Measurements from ENCODE around the gene KRT81. TPM values are rescaled to one million over a fixed set of nuclear protein-coding genes. Genes with fewer than 3 reads are reported as not detected.

The KRT81 gene
- polyA plus RNA-seq, 1 donor from 2014 or later: not detected

GRCh38 chr12:52263761-52264434, 27.4 kb downstream of the KRT81 start:
- no peaks in the 10 kb centered on the region for H3F3A ChIP-seq (ENCODE audit: insufficient read depth, low read length, poor library complexity, severe bottlenecking)
- H3K36me3 ChIP-seq (ENCODE audit: insufficient read depth, low read length): no peaks in the 10 kb centered on the region
- H3K9me3 ChIP-seq (ENCODE audit: low read length): no peaks in the 10 kb centered on the region
- H3K79me2 ChIP-seq (replicated peaks; ENCODE audit: insufficient read depth, low read length): no peaks in the 10 kb centered on the region
- H3K9me2 ChIP-seq (ENCODE audit: insufficient read depth, low read length): no peaks in the 10 kb centered on the region
- H2AFZ ChIP-seq (ENCODE audit: low read depth, low read length): no peak overlapping the region
- H4K20me1 ChIP-seq (ENCODE audit: insufficient read depth): no peaks in the 10 kb centered on the region
- no peak overlapping the region for H3K27ac ChIP-seq (ENCODE audit: low read length)
- H3K27me3 ChIP-seq (ENCODE audit: insufficient read depth, low read depth, low read length): peaks cover 4% of the 10 kb centered on the region
- H3K9ac ChIP-seq (ENCODE audit: low read length): no peak overlapping the region
- H3K4me3 ChIP-seq (ENCODE audit: low read length): no peak overlapping the region
- H3K4me2 ChIP-seq (ENCODE audit: low read length): no peak overlapping the region
- TF ChIP-seq TAF1 (IDR thresholded peaks at IDR 0.05; ENCODE audit: low read depth) (no peak), REST (IDR thresholded peaks at IDR 0.05; ENCODE audit: borderline replicate concordance) (no peak), SMC3 (conservative IDR thresholded peaks at IDR 0.05; ENCODE audit: poor library complexity) (no peak), POLR2AphosphoS5 (IDR thresholded peaks at IDR 0.05) (no peak), EZH2 (IDR thresholded peaks at IDR 0.05; ENCODE audit: borderline replicate concordance, insufficient read depth, low read length, poor library complexity, severe bottlenecking) (no peak), CTCF (IDR thresholded peaks at IDR 0.05; ENCODE audit: poor library complexity, severe bottlenecking) (no peak), MXI1 (conservative IDR thresholded peaks at IDR 0.05; ENCODE audit: poor library complexity, severe bottlenecking) (no peak), RAD21 (conservative IDR thresholded peaks at IDR 0.05) (no peak), EP300 (conservative IDR thresholded peaks at IDR 0.05; ENCODE audit: poor library complexity, severe bottlenecking) (no peak)

- Histone ChIP-seq H3K9ac (ENCODE audit: low read length) (no peak overlapping the region), H3K79me2 (replicated peaks; ENCODE audit: insufficient read depth, low read length) (no peaks in the 10 kb centered on the region), H3K9me3 (ENCODE audit: low read length) (no peaks in the 10 kb centered on the region), H2AFZ (ENCODE audit: low read depth, low read length) (no peak overlapping the region), H3F3A (ENCODE audit: insufficient read depth, low read length, poor library complexity, severe bottlenecking) (no peaks in the 10 kb centered on the region), H3K4me2 (ENCODE audit: low read length) (no peak overlapping the region), H3K4me3 (ENCODE audit: low read length) (no peak overlapping the region), H4K20me1 (ENCODE audit: insufficient read depth) (no peaks in the 10 kb centered on the region), H3K27me3 (ENCODE audit: insufficient read depth, low read depth, low read length) (peaks cover 19% of the 10 kb centered on the region), H3K36me3 (ENCODE audit: insufficient read depth, low read length) (no peaks in the 10 kb centered on the region), H3K27ac (ENCODE audit: low read length) (no peak overlapping the region), H3K9me2 (ENCODE audit: insufficient read depth, low read length) (no peaks in the 10 kb centered on the region)
- TF ChIP-seq CTCF (IDR thresholded peaks at IDR 0.05; ENCODE audit: poor library complexity, severe bottlenecking): no peak
- TF ChIP-seq REST (IDR thresholded peaks at IDR 0.05; ENCODE audit: borderline replicate concordance): no peak
- TF ChIP-seq RAD21 (conservative IDR thresholded peaks at IDR 0.05): no peak
- TF ChIP-seq SMC3 (conservative IDR thresholded peaks at IDR 0.05; ENCODE audit: poor library complexity): no peak
- no peak for TF ChIP-seq EZH2 (IDR thresholded peaks at IDR 0.05; ENCODE audit: borderline replicate concordance, insufficient read depth, low read length, poor library complexity, severe bottlenecking)
- no peak for TF ChIP-seq POLR2AphosphoS5 (IDR thresholded peaks at IDR 0.05)
- TF ChIP-seq MXI1 (conservative IDR thresholded peaks at IDR 0.05; ENCODE audit: poor library complexity, severe bottlenecking): no peak
- TF ChIP-seq EP300 (conservative IDR thresholded peaks at IDR 0.05; ENCODE audit: poor library complexity, severe bottlenecking): no peak
Measured at GRCh38 chr12:52262286-52262685, 29.0 kb downstream of the KRT81 start.
